Ramos (cell line): ENCODE results near the gene INKA2.

Experiments used
- in situ Hi-C: fragments of 300-500 bp; cut with MboI; formaldehyde crosslinking; loops from one replicate; pipeline ENCODE4 v1.14.3; 2022; ENCODE audit warnings: low sequenced_read_pairs; ENCODE audit not compliant: unreplicated experiment

The INKA2 gene

GRCh38 chr1:111751906-111752575 is 12.8 kb upstream of the INKA2 start:
- in situ Hi-C loops = loop anchor here (5.0 to 10.0 kb wide), 2 partner anchors 245 to 527 kb away; partner anchors contain the start of gene CHI3L2

DNA sequence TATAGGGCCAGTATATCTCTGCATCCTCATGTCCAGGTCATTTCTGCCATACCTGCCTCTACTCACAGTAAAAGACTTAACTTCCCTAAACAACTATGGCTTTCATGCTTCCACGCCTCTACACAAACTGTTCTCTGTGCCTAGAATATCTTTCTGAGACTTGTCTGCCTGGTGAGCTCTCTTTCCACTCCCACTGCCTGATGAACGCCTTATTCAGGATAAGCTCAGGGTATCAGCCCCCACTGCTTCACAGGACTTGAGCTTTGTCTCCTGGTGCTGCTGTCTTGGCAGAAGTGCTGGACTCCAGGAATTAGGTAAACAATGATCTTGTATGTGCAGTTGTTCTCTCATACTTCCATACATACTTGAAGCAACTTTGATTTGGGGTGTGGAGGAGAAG is 11.7 kb upstream of the INKA2 start:
- in situ Hi-C loops = loop anchor here (5.0 to 10.0 kb wide), 2 partner anchors 244 to 526 kb away; partner anchors contain the start of gene CHI3L2

DNA sequence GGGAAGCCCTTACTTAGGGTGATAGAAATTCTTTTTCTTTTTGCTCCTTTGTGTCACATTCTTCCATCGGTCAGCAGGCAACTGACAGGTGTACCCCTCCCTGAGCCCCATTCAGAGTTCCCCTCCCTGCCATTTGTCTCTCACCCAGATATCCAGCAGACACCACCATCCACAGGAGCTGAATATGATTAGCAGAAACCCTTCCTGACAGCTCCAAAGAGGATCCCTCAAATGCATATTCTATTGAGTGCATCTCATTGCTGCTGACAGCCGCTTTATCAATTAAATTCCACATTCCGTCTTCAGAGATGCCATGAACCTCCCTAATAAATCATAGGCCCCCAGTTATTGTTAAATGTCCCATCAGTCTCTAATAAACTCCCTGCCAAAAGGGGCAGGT is 10.4 kb upstream of the INKA2 start:
- in situ Hi-C loops = loop anchor here (5.0 to 10.0 kb wide), 3 partner anchors 242 to 525 kb away; partner anchors contain the start of gene CHI3L2

GRCh38 chr1:111747947-111748346 is 8.8 kb upstream of the INKA2 start:
- in situ Hi-C loops = loop anchor here (10.0 kb wide), 1 partner anchor 263 kb away; no protein-coding TSS in a partner anchor

- in situ Hi-C loops = loop anchor here (10.0 kb wide), 1 partner anchor 263 kb away; no protein-coding TSS in a partner anchor
Observed at GRCh38 chr1:111747282-111747734, 8.1 kb upstream of the INKA2 start.

DNA sequence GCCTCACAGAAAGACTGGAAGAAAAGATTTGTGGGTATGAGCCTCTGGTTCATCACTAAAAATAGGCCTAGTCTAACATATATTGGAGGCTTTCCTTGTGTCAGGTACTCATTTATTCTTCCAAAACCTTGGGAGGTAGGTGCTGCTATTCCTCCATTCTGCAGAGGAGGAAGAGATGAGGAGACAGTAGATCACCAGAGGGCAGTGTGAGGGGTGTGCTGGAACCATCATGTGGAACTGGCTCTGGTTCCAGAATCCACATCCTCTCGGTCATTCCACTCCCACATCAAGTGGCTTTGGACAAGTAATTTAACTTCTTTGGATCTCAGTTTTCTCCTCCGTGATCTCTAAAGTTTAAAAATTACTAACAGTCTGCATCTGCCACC is 7.4 kb upstream of the INKA2 start:
- in situ Hi-C loops = loop anchor here (10.0 kb wide), 1 partner anchor 262 kb away; no protein-coding TSS in a partner anchor

DNA sequence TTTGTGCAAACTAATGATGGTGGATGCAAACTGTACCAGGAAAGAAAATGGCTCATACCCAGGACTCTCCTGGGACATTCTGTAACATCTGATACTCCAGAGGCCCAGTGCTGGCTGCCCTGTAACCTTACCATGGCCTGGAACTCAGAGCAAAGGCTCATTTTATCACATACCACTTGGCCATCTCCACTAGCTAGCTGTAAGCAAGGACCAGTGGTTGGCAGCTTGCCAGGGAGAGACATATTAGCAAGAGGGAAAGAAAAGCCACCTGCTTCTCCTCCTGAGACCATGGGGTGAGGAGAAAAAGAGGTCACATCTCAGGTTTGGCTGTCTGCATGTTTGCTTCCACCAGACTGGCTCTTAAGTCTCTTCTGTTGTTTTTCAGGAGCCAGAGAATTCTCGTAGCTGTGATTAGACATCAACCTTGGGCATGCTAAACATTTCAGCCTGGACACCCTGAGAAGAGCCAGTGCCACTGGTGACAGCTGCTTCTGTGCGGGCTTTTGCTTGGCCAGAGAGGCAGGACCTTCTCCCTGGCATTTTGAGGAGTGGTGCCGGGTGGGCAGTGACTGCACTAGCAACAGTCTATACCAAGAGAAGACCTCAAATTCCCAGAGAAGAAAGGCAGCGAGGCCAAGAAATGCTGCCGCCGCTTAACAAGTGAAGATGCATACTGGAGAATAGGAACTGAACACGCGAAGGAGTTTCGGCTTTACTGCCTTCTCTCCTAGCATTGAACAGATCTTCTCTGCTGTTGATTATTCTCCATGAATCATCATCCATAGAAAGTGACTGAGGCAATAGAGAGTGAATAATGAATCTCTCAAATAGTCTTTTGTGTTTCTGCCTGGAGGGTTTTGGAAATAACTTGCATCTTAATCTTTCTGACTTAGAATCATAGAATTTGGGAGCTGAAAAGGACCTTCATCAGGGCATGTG is 6.7 kb upstream of the INKA2 start:
- in situ Hi-C loops = loop anchor here (10.0 kb wide), 1 partner anchor 261 kb away; no protein-coding TSS in a partner anchor

DNA sequence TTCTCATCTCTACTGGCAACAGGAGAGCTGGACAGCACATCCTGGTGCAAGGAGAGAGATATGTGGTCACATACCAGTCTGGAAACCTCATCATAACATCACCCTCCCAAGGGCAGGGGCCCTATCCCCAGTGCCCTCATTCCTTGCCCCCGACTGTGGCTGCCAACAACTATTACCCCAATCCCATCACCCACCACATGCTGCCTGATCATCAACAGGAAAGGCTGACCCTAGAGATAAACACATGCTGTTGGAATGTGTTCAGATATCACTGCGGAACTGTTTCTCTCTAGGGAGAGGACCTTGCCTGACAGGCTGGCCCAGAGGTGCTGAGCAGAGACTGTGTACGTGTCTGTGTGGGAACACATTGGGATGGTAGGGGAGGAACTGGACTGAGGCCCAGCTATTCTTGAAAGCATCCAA is 4.5 kb upstream of the INKA2 start:
- in situ Hi-C loops = loop anchor here (10.0 kb wide), 1 partner anchor 259 kb away; no protein-coding TSS in a partner anchor

DNA sequence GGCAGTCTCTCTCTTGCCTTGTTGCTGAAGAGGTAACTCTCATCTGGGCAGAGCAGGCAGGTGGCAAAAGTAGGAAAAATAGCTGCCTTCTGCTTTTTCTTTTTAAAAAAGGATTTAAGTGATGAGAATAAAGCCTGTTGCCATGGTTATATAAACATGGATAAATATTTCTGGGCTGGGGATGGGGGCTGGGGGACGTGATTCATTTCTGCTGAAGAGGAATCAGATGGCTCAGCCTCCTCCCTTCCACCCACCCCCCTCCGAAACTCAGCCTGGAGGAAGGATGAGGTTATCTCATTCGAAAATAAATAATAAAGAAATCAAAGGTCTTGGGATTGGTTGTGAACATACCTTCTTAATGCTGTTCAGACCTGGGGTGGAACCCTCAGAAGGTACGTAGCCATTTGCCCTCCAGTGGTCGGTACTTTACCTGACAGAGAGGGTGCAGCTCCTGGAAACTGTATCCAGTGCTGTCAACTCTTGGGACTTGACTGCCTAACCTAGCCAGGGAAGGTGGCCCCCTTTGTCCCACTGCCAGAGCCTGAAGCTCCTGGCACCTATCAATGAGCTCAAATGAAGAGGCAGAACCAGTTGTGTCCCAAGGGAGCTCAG is 3.8 kb upstream of the INKA2 start:
- in situ Hi-C loops = loop anchor here (10.0 kb wide), 1 partner anchor 258 kb away; no protein-coding TSS in a partner anchor

GRCh38 chr1:111742292-111742691 is 3.1 kb upstream of the INKA2 start:
- in situ Hi-C loops = loop anchor here (10.0 kb wide), 1 partner anchor 257 kb away; no protein-coding TSS in a partner anchor

GRCh38 chr1:111739925-111740765 is 950 bp upstream of the INKA2 start:
- in situ Hi-C loops = loop anchor here (10.0 kb wide), 1 partner anchor 255 kb away; no protein-coding TSS in a partner anchor

DNA sequence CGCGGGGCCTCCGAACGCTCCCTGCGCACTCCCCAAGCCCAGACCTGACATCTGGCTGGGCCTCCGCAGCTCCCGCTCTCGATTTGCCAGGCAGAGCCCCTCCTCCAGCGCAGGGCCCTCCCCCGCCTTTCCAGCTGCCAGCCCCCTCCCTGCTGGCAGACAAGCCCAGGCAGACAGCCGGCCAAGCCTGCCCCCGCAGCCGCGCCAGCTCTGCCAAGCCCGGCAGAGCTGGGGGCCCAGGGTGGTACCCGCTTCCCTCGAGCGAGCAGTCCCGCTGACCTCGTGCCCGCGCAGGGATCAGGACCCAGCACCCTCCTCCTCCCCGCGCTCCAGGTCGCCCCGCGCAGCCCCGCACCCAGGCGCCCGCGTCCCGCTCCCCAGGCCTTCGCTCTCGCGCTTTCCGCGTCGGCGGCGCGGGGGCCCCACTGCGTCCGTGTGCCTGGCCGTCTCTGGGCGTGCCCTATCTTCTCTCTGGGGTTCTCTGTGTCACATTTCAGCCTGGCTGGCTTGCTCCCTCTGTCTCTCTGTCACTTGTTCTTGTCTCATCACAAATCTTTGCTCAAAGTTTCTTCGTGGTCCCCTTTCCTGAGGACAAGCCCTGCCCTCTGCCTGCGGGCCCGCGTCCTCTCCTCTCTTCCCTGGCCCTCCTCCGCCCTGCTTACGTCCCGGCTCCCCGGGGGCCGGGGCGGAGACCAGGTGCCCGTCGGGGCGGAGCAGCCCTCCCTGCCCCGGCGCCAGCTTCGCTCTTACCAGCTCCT is 580 bp downstream of the INKA2 start:
- in situ Hi-C loops = no loop called here

GRCh38 chr1:111738133-111738435 is 1.1 kb downstream of the INKA2 start:
- in situ Hi-C loops = no loop called here

GRCh38 chr1:111737216-111738132 is 1.7 kb downstream of the INKA2 start:
- in situ Hi-C loops = no loop called here

DNA sequence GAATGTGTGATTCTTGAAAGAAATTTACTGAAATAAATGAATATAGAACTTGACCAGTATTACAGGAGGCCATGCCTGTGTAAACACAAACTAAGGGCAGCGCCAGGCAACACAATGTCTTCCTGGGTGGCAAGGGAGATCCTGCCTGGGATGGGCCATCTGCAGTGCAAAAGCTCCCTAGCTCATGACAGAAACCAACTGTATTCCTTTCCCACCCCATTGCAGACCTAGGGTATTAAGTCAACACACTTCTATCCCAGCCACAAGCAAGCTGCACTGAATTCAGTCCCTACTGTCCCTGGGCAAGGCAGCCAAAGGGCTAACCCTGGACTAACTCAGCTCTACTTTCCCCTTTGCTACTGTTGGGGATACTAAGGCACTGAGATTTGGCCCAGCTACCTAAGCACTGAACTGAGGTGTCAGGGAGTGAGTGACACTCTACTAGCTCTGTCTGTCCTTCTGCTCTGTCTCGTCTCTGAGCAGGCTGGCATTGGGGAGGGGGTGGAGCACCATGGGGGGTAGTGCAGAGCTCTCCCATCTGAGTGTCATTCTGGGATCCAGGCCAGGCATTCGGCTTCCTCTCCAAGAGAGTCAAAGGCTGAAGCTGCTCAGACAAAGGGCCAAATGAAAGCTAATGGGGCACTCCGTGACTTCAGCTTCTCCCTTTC is 2.5 kb downstream of the INKA2 start:
- in situ Hi-C loops = no loop called here

- in situ Hi-C loops = no loop called here
Observed at GRCh38 chr1:111735858-111736544, 3.2 kb downstream of the INKA2 start.

- in situ Hi-C loops = no loop called here
Observed at GRCh38 chr1:111735321-111735720, 3.9 kb downstream of the INKA2 start.
